ENCODE data around the gene CLEC1B.
"Not testable (repeated sequence)": the region's sequence is repeated elsewhere in the genome, so short reads cannot be mapped to it uniquely, and the experiment has no call there.

The CLEC1B gene

DNA sequence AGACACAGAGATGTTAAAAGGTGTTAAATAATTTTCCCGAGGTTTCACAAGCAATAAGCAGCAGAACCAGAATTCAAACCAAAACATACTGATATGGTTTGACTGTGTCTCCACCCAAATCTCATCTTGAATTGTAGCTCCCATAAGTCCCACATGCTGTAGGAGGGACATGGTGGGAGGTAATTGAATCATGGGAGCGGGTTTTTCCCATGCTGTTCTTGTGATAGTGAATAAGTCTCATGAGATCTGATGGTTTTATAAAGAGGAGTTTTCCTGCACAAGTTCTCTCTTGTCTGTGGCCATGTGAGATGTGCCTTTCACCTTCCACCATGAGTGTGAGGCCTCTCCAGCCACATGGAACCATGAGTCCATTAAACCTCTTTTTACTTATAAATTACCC lies 24.2 kb downstream of the CLEC1B start:
- not testable (repeated sequence) for DNase-seq (ENCODE audit: low read depth in 2 of 2)

DNA sequence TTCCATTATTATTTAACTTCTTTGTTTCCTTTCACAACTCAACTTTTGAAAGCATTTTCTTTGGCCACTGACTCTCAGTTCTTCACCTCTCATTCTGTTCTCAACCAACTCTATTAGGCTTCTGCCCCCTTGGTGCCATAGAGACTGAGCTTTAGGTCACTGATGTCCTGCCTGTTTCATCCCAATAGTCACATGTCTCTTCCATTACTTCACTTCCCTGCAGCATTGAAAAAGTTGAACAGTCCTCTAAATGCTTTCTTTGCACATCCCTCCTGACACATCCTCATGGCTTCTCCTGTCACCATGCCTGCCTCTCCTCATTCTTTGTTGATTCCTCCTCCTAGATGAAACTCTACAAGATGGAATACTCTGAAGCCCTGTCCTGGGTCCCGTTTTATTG lies 25.0 kb downstream of the CLEC1B start:
- no peak for DNase-seq (ENCODE audit: low read depth in 2 of 2)

DNA sequence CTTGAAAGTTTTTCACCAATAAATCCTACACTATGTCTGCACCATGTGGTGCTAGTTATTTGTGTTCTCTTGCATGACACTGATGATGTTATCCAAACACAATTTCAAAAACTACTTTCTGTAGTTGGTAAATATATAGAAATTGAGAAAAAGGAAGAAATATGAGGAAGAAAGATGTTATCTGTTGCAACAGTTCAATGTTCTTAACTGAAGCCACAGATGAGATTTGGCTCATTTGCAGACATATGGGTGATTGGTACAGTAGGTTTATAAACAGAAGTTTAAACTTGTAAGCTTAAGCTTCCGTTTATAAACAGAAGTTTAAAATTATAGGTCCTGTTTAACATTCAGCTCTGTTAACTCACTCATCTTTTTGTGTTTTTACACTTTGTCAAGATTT lies 27.7 kb downstream of the CLEC1B start, which contains the start of gene CLEC12A:
Gene CLEC12A (plus strand): TSS at position 229 of the 400 bp plus-strand sequence. CDS start 188 bp downstream, outside the sequence.
- DNase-seq (ENCODE audit: low read depth in 2 of 2): no peak

DNA sequence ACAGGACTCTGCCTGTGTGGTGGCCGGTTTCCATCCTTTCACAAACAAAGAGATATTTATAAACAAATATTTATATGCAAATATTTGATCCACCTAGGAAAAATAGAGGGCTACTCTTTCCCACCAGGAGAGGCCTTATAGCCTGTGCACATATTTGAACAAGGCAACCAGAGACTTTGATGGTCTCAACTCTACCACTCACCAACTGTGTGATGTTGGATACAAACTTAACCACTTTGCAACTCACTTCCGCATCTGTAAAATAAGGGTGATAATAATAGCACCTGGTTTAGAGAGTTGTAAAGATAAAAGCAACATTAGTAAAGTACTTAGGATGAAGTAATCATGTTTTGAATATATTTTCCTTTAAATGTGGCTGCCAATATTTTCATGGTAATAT lies 29.2 kb downstream of the CLEC1B start:
- no peak for DNase-seq (ENCODE audit: low read depth in 2 of 2)

DNA sequence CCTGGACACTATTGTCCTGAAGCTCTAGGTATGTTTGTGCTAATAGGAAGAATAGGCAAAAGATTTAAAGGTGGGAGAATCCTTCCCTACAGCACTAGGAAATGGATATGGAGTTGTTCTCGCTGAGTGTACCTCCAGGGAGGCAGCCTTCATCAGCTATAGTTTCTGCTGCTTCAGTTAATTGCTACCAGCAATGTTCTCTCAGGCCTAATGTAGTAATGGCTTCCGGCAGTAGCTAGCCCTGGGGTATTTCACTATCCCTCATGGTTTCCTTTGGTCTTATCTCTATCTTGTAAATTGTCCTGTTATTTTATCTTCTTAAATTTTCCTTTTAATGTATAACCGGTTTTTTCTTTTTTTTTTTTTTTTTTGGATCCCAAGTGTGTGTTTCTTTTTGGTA lies 37.0 kb downstream of the CLEC1B start:
- no peak for DNase-seq (ENCODE audit: low read depth in 2 of 2)

DNA sequence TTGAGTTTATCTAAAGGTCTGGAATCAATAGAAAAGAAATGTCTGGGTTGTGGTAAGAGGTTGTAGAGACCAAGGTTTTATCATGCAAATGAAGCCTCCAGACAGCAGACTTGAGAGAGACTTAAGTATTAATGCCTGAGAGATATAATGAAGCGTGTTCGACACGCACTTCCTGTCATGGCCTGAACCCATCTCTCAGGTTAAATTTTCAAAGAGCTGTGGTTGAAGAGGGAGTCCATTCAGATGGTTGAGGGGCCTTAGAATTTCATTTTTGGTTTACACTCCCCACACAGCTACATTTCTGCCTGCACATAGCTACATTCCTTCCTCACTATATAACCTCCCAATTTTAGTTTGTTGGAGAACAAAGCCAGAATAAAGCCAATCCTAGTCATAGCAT lies 37.8 kb downstream of the CLEC1B start:
- no peak for DNase-seq (ENCODE audit: low read depth in 2 of 2)

DNA sequence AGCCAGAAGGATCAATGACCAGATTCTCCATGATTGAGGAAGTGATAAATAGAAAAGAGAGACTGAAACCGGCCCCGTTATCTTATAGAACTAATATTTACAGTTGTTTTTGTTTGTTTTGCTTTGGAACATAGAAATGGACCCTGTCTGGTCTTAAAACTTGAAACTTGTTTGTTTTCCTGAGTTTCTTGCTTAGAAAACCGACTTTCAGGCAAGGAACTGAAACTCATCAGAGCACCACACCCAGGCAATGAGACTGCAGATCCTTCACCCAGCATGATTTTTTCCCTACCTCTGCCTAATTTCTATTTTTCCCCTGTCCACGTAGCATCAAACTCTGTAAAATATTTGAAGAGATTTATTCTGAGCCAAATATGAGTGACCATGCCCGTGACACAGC lies 38.3 kb downstream of the CLEC1B start:
- no peak for DNase-seq (ENCODE audit: low read depth in 2 of 2)

DNA sequence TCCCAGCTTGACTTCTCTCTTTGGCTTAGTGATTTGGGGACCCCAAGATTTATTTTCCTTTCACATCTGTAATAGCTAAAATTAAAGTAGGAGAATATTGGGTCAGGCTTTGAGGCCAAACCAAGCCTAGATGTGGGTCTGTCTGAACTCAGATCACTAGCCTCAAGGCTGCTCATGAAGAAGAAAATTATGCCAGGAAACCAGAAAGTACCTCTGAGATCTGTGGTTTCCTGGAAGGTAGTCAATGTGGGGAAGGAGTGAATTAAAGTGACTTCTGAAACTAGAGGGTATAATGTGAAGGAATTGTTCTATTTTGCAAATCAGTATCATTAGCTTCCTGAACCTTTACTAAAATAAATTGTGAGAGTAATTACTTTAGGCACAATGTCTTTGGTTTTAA lies 41.1 kb downstream of the CLEC1B start:
- DNase-seq (ENCODE audit: low read depth in 2 of 2): no peak

DNA sequence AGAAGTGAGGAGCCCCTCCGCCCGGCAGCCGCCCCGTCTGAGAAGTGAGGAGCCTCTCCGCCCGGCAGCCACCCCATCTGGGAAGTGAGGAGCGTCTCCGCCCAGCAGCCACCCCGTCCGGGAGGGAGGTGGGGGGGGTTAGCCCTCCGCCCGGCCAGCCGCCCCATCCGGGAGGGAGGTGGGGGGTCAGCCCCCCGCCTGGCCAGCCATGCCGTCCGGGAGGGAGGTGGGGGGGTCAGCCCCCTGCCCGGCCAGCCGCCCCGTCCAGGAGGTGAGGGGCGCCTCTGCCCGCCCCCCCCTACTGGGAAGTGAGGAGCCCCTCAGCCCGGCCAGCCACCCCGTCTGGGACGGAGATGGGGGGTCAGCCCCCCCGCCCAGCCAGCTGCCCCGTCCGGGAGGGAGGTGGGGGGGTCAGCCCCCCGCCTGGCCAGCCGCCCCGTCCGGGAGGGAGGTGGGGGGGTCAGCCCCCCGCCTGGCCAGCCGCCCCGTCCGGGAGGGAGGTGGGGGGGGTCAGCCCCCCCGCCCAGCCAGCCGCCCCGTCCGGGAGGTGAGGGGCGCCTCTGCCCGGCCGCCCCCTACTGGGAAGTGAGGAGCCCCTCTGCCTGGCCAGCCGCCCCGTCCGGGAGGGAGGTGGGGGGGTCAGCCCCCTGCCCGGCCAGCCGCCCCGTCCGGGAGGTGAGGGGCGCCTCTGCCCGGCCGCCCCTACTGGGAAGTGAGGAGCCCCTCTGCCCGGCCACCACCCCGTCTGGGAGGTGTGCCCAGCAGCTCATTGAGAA lies 45.8 kb downstream of the CLEC1B start:
- DNase-seq (ENCODE audit: low read depth in 2 of 2): not testable (repeated sequence)

DNA sequence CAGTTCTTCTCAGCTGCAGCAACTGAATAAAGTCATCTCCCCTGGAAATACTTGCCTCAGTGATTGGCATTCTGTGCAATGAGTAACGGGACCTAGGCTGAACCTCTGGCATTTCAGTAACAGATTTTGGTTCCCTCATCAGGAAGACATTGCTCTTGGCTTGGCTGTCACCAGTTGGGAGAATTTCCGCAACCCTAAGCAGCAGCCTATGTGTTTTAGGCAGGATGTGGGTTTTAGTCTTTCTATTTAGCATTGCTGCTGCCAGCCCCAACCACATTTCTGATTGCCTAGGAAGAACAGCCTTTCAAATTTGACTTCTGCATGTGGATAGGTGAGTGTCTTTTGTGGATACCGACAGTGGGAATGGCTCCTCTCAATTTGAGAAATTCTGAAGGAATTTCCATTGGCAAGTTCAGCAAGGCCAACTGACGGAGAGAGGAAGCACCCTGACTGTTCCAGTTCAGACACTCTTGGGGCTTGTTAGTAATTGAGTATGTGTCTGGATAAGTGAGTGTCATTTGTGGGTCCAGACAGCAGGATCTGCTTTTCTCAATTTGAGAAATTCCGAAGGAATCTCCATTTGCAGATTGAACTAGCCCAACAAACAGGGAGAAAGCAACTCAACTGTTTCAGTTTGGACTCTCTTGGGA lies 47.8 kb downstream of the CLEC1B start:
- DNase-seq (ENCODE audit: low read depth in 2 of 2): peak; percentile 4 to 23

DNA sequence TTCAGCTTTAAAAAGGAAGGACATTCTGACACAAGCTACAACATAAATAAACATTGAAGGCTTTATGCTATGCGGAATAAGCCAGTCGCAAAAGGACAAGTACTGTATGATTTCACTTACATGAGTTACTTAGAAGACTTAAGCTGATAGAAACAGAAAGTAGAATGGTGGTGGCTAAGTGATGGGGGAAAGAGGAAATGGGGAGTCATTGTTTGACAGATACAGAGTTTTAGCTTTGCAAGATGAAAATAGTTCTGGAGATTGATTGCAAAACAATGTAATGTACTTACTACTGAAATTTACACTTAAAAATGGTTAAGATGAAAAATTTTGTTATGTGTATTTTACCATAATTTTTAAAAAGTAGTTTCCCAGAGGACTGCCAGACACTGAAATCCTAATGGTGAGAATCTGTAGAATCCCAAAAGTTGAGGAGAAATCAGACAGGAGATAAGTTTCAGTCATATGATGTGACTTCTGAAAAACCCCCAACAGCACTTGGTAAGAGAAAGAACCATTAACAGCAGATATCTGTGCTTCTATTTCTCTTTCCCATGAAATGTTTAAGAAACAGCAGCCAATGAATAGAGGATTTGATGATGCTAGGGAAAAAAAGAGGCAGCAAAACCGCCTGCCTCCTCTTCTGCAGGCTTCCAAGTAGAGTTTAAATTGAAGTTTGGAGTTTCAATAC lies 50.2 kb downstream of the CLEC1B start:
- DNase-seq (ENCODE audit: low read depth in 2 of 2): no peak

DNA sequence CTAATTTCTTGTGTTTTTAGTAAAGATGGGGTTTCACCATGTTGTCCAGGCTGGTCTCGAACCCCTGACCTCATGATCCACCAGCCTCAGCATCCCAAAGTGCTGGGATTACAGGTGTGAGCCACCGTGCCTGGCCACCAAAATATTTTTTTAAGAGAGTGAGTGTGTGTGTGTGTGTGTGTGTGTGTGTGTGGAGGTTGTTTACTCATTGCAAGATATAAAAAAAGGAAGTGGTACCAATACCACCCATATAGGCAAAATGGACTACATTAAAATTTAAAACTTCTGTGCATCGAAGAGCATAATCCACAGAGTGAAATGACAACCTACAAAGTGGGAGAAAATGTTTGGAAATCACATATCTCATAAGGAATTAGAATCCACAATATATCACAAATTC lies 51.2 kb downstream of the CLEC1B start:
- DNase-seq (ENCODE audit: low read depth in 2 of 2): no peak

DNA sequence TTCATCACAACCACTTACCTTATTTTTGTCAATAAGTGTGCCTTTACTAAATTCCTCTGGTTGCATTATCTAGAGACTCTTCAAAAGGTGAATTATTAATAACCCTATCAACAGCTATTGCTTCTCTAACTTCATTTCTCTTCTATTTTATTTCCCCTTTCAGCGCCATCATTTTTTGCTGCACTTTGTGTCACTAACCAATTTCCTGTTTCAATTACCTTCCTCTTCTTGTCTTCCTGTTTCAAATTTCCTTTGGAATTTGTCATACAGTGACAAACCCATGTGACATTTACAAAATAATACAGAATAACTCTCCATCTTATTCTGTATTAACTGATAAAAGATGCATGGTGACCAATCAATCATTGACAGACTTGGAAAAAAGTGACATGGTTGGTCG lies 54.5 kb downstream of the CLEC1B start:
- DNase-seq (ENCODE audit: low read depth in 2 of 2): no peak

DNA sequence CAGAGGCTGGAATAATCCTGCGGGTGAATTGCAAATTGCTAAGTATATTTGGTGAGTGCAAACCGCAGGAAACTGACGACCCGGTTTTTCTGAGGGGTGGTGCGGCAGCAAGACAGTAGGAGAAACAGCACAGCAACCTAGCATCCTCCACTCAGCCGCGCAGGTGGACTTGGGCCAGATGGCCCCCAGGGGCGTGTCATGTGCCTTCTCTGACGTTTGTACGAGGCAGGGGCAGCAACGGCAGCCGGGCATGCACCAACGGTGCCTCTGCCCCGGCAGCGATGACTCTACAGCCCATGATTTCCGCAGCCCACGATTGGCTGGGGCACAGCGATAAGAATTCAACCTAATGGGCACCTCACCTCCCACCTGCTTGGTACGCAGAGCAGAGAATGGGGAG lies 55.7 kb downstream of the CLEC1B start:
- DNase-seq (ENCODE audit: low read depth in 2 of 2): no peak
